Right lobe of liver (tissue), 4 donors: ENCODE results near the gene OTOP3.

ENCODE experiments used
- CTCF ChIP-seq, 4 donors: fragments of 200-600 bp in 3 of 4; fragments of 450-650 bp in 1 of 4; IDR thresholded peaks; one replicate each; pipeline versions ENCODE4 v1.5.1 to v1.8.0; 2016 to 2022; ENCODE audit warnings: antibody characterized with exemption in 4 of 4, mild to moderate bottlenecking in 2 of 4
- POLR2A ChIP-seq: fragments of 450-650 bp; IDR thresholded peaks from one replicate; pipeline ENCODE4 v1.6.1; 2017; ENCODE audit warnings: antibody characterized with exemption, mild to moderate bottlenecking
- donor health status: DM: no; HTN: no; CAD: no.
- donor health status: DM: no; HTN: no; CAD: no.
- donor health status: DM: no; HTN: yes; CAD: no.

- TF ChIP-seq POLR2A = no peak
- no peak for TF ChIP-seq CTCF (IDR thresholded peaks at IDR 0.05)
These were observed 40.2 kb downstream of the OTOP3 start for GRCh38 chr17:74975943-74976342.
